NCI-H1436 (cell line): ENCODE measurements around the gene TEDC1.

ENCODE experiments used
- DNase-seq: peaks from one replicate; lab custom pipeline; 2025; lab: John Stamatoyannopoulos, UW

Gene TEDC1

GRCh38 chr14:105456736-105457617, 34.1 kb upstream of the TEDC1 start:
- DNase-seq, result no peak

GRCh38 chr14:105458010-105458409, 33.0 kb upstream of the TEDC1 start:
- DNase-seq, result no peak

- no peak for DNase-seq
Measured at GRCh38 chr14:105458571-105458970, 32.5 kb upstream of the TEDC1 start.

GRCh38 chr14:105460116-105460515, 30.9 kb upstream of the TEDC1 start:
- no peak for DNase-seq

- no peak for DNase-seq
Measured at GRCh38 chr14:105460616-105461015, 30.4 kb upstream of the TEDC1 start.

GRCh38 chr14:105461903-105462302, 29.1 kb upstream of the TEDC1 start:
- no peak for DNase-seq

GRCh38 chr14:105464501-105464900, 26.5 kb upstream of the TEDC1 start:
- no peak for DNase-seq

GRCh38 chr14:105465209-105466031, 25.6 kb upstream of the TEDC1 start:
- DNase-seq, result no peak

- no peak for DNase-seq
Measured at GRCh38 chr14:105466531-105467248, 24.4 kb upstream of the TEDC1 start.

- DNase-seq, result no peak
Measured at GRCh38 chr14:105467249-105467941, 23.7 kb upstream of the TEDC1 start.

- DNase-seq, result no peak
Measured at GRCh38 chr14:105467942-105468471, 23.0 kb upstream of the TEDC1 start.

GRCh38 chr14:105468621-105469241, 22.3 kb upstream of the TEDC1 start:
- DNase-seq, result no peak

GRCh38 chr14:105469456-105470349, 21.3 kb upstream of the TEDC1 start:
- DNase-seq, result no peak

GRCh38 chr14:105470350-105471296, 20.4 kb upstream of the TEDC1 start:
- peak; percentile 44 for DNase-seq

GRCh38 chr14:105471297-105471821, 19.7 kb upstream of the TEDC1 start:
- no peak for DNase-seq

- no peak for DNase-seq
Measured at GRCh38 chr14:105471823-105472485, 19.1 kb upstream of the TEDC1 start.

GRCh38 chr14:105472486-105472991, 18.5 kb upstream of the TEDC1 start:
- DNase-seq, result no peak
